Body of pancreas (tissue), 4 donors: Measurements from ENCODE around the gene HSFX3. TPM values are rescaled to one million over a fixed set of nuclear protein-coding genes. Genes with fewer than 3 reads are reported as not detected.
"Not testable (repeated sequence)": the region's sequence is repeated elsewhere in the genome, so short reads cannot be mapped to it uniquely, and the experiment has no call there.

Experiments
- ATAC-seq: fragments of 150-250 bp; one replicate; pipeline ENCODE4 v1.9.1; 2016
- DNase-seq, 4 donors: peaks; one replicate each; pipeline ENCODE4 v3.0.0-alpha.2; 2019
- H3K27ac ChIP-seq, 4 donors: fragments of 200-600 bp; sonication (generic); 1 replicate in 3 of 4; 2 replicates in 1 of 4; pipeline versions ENCODE4 v1.5.1 to v1.6.1; 2016 to 2019; ENCODE audit warnings: mild to moderate bottlenecking in 1 of 4, mixed read lengths in 1 of 4, moderate library complexity in 1 of 4
- H3K27me3 ChIP-seq, 2 donors: fragments of 200-600 bp; sonication (generic); one replicate each; pipeline ENCODE4 v1.6.0; 2016; ENCODE audit warnings: mild to moderate bottlenecking in 1 of 2
- H3K36me3 ChIP-seq, 2 donors: fragments of 200-600 bp; sonication (generic); replicated peaks in 1 of 2; 2 replicates each; pipeline ENCODE4 v1.5.1; 2016; ENCODE audit warnings: low read depth in 2 of 2; ENCODE audit not compliant: insufficient read depth in 1 of 2
- H3K4me1 ChIP-seq: fragments of 200-600 bp; sonication (generic); one replicate; pipeline ENCODE4 v1.6.0; 2016
- H3K4me3 ChIP-seq, 2 donors: fragments of 200-600 bp; sonication (generic); 1 replicate in 1 of 2; 2 replicates in 1 of 2; pipeline ENCODE4 v1.5.1; 2016 to 2019
- H3K9me3 ChIP-seq, 3 donors: fragments of 200-600 bp; sonication (generic); 1 replicate in 2 of 3; 2 replicates in 1 of 3; pipeline ENCODE4 v1.5.1; 2016
- CTCF ChIP-seq, 7 experiments: fragments of 450-650 bp in 4 of 7; fragments of 200-600 bp in 3 of 7; sonication (generic) in 3 of 7; IDR thresholded peaks; one replicate each; pipeline ENCODE4 v1.5.1; 2016 to 2019; ENCODE audit warnings: antibody characterized with exemption in 7 of 7
- POLR2A ChIP-seq, 3 donors: fragments of 450-650 bp; IDR thresholded peaks; one replicate each; pipeline ENCODE4 v1.6.1; 2016; ENCODE audit warnings: antibody characterized with exemption in 3 of 3, mild to moderate bottlenecking in 2 of 3
- WGBS, 2 donors: methylation state at CpG; one replicate each; pipeline ENCODE4 v1.1.5; 2017; 5-methylcytosine and 5-hydroxymethylcytosine counted together
- intact Hi-C: fragments of 100-400 bp; cut with DNase I; formaldehyde crosslinking; loops from one replicate; pipeline ENCODE4 v1.15.1; 2023
- total RNA-seq, 2 donors: library from RNA; depleted of rRNA; stranded (reverse); fragments of >200 nt; gene quantifications; one replicate each; pipeline ENCODE4 v1.1.0, GENCODE V29; 2016

Gene HSFX3
- total RNA-seq, 2 donors from 2014 or later, result not detected

- DNase-seq (no peak), ATAC-seq (no peak)
- intact Hi-C loops, result no loop called here
- Histone ChIP-seq H3K36me3 (no peaks in the 10 kb centered on the region), H3K4me1 (no peaks in the 10 kb centered on the region), H3K4me3 (no peak overlapping the region), H3K27me3 (no peaks in the 10 kb centered on the region), H3K27ac (no peak overlapping the region), H3K9me3 (no peaks in the 10 kb centered on the region)
- TF ChIP-seq CTCF (IDR thresholded peaks at IDR 0.05) (no peak), POLR2A (IDR thresholded peaks at IDR 0.05) (no peak)
- WGBS, 2 donors, result 44 to 68% methylated on average over 1 to 7 of the region's 7 CpGs
Observed at GRCh38 chrX:149567621-149568417, 18.1 kb upstream of the HSFX3 start.

- no peak for DNase-seq
- TF ChIP-seq POLR2A (IDR thresholded peaks at IDR 0.05), result no peak
- no peak for TF ChIP-seq CTCF (IDR thresholded peaks at IDR 0.05)
- no peak overlapping the region for H3K4me3 ChIP-seq
- no peaks in the 10 kb centered on the region for H3K27me3 ChIP-seq
- H3K36me3 ChIP-seq, result no peaks in the 10 kb centered on the region
- no peak for ATAC-seq
- no peak overlapping the region for H3K27ac ChIP-seq
- intact Hi-C loops, result no loop called here
- H3K4me1 ChIP-seq, result no peaks in the 10 kb centered on the region
- H3K9me3 ChIP-seq, result no peaks in the 10 kb centered on the region
- 83 to 97% methylated on average over 3 to 4 of the region's 4 CpGs for WGBS, 2 donors
Observed at GRCh38 chrX:149563359-149563758, 13.6 kb upstream of the HSFX3 start.

DNA sequence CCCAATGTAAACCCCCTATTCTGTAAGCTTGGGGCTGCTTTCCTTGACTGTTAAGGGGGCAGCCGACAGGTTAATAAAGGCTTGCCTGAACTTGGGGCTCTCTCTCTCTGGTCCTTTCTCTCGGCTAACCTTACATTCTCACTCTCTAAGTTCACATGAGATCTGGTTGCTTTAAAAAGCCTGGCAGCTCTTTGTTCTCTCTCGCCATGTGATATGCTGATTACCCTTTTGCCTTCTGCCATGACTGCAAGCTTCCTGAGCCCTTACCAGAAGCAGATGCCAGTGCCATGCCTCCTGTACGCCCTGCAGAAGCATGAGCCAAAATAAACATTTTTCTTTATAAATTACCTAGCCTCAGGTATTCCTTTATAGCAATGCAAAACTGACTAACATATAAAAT is 5.5 kb upstream of the HSFX3 start:
- H3K36me3 ChIP-seq, H3K27ac ChIP-seq, H3K4me3 ChIP-seq, H3K27me3 ChIP-seq, DNase-seq, H3K9me3 ChIP-seq, intact Hi-C loops, ATAC-seq, H3K4me1 ChIP-seq: not testable (repeated sequence)
- no CpG with 5 or more reads among the region's 4 CpGs for WGBS, 2 donors

DNA sequence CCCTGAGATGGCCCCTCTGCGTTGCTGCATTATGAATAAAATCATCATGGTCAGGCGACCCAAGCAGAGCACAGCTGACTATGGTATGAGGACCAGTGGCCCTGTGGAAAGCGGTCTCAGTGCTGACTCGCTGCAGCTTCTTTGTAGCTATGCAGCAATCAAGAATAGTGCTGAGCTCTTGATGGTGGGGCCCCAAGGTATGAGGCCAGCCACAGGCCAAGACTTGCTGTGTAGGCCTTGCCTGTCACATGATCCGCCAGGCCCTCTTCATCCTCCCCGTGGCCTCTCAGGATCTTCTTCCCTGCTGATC is 2.2 kb upstream of the HSFX3 start:
- DNase-seq, H3K36me3 ChIP-seq, H3K9me3 ChIP-seq, H3K4me3 ChIP-seq, H3K27ac ChIP-seq, H3K4me1 ChIP-seq, H3K27me3 ChIP-seq, intact Hi-C loops, ATAC-seq: not testable (repeated sequence)
- no CpG with 5 or more reads among the region's 6 CpGs for WGBS, 2 donors

DNA sequence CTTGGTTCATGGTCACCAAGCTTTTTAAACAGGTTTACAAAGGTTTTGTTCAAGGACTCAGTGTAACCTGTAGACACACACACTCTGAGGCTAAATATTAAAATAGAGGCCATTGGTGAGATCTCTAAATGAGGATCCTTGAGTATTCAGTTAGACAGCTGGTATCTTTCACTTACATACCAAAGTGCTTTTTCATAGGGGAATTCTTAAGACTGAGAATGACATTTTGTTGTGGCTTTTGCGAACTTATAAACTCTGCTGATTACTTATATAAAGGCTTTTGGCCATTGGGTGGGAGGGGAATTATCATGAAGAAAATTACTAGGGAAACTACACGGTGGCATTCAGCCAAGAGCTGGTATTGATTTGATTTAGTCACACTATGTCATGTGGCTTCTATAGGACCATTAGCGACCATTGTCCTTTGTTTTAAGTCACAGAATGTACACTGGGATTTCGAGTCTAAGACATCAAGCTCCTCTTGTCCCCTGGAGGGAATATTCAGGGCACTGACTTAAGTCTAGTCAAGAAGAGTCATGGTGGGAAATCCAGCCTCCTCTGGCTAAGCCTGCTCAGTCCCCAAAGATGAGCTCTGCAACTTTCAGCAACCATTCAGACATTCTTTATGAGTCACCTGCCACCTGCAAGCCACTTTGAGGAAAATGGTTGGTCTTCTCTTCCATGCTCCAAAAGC is 1.7 kb upstream of the HSFX3 start:
- H3K36me3 ChIP-seq, H3K4me1 ChIP-seq, H3K27me3 ChIP-seq, DNase-seq, H3K9me3 ChIP-seq, H3K27ac ChIP-seq, ATAC-seq, intact Hi-C loops, H3K4me3 ChIP-seq: not testable (repeated sequence)
- WGBS, 2 donors, result no CpG with 5 or more reads among the region's 4 CpGs

DNA sequence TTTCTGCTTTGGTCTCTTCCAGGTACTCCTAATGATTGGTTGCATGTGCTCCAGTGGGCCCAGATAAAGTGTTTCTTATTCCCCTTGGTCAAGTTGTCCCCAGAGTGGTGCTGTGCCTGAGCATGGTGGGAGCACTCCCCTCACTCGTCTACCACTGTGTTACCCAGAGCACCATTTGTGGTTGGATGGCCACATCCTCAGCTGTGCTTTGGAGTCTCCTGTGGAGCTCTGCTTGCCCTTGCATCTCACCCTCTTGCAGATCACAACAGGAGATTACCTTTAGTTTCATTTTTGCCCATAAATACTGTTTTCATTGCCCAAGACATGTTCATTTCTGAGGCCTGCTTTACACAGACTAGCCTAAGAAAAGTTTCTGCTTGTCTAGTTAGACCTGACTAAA is 730 bp upstream of the HSFX3 start:
- H3K36me3 ChIP-seq, DNase-seq, intact Hi-C loops, H3K9me3 ChIP-seq, ATAC-seq, H3K4me3 ChIP-seq, H3K27me3 ChIP-seq, H3K27ac ChIP-seq, H3K4me1 ChIP-seq: not testable (repeated sequence)
- 60% methylated on average over 1 of the region's 1 CpG; no CpG with 5 or more reads in 1 of the 2 donors for WGBS, 2 donors

- WGBS, 2 donors, result no CpG with 5 or more reads among the region's 3 CpGs
- intact Hi-C loops, result not testable (repeated sequence)
Observed at GRCh38 chrX:149547782-149548181, 1.9 kb downstream of the HSFX3 start.

DNA sequence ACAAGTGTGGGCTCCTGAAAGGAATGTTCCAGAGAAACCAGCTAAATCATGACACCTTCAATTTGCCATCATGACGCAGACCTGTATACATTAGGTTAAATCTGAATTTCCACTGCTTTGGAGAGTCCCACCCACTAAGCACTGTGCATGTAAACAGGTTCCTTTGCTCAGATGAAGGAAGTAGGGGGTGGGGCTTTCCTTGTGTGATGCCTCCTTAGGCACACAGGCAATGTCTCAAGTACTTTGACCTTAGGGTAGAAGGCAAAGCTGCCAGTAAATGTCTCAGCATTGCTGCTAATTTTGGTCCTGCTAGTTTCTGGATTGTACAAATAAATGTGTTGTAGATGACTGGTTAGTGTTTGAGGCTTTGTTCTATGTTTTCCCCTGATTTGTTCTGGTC is 2.8 kb downstream of the HSFX3 start:
- ATAC-seq, H3K27me3 ChIP-seq, H3K27ac ChIP-seq, H3K9me3 ChIP-seq, H3K4me1 ChIP-seq, DNase-seq, H3K36me3 ChIP-seq, intact Hi-C loops, H3K4me3 ChIP-seq: not testable (repeated sequence)
- WGBS, 2 donors, result 83% methylated on average over 1 of the region's 1 CpG; no CpG with 5 or more reads in 1 of the 2 donors

More at GRCh38 chrX:149547782-149548181, 1.9 kb downstream of the HSFX3 start:
- H3K27me3 ChIP-seq, ATAC-seq, H3K4me3 ChIP-seq, H3K36me3 ChIP-seq, H3K27ac ChIP-seq, H3K9me3 ChIP-seq, H3K4me1 ChIP-seq, DNase-seq: not testable (repeated sequence)

- H3K4me1 ChIP-seq, result not testable (repeated sequence)
- 74% methylated on average over 6 of the region's 29 CpGs; no CpG with 5 or more reads in 1 of the 2 donors for WGBS, 2 donors
Observed at GRCh38 chrX:149545545-149546543, 3.9 kb downstream of the HSFX3 start.

More at GRCh38 chrX:149545545-149546543, 3.9 kb downstream of the HSFX3 start:
- intact Hi-C loops, H3K27ac ChIP-seq, H3K36me3 ChIP-seq, H3K9me3 ChIP-seq, ATAC-seq, H3K4me3 ChIP-seq, H3K27me3 ChIP-seq: not testable (repeated sequence)
- DNase-seq, result peak in 1 of 4 donors; percentile 32
